Measurements from ENCODE around the gene ANKRD7.

DNA sequence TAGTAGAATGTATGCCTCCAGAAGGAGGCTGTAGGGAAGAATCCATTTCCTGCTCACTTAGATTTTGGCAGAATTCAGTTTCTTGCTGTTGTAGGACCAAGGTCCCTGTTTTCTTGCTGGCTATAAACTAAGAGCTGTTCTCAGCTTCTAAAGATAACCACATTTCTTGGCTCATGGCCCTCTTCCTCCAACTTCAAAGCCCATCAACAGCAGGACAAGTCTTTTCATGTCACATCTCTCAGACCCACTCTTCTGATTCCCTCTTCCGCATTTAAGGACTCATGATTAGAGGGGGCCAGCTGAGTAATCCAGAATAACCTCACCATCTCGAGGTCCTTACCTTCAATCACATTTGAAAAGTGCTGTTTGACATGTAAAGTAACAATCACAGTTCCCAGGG is 48.8 kb upstream of the ANKRD7 start:
- TF ChIP-seq, protein P1, sequence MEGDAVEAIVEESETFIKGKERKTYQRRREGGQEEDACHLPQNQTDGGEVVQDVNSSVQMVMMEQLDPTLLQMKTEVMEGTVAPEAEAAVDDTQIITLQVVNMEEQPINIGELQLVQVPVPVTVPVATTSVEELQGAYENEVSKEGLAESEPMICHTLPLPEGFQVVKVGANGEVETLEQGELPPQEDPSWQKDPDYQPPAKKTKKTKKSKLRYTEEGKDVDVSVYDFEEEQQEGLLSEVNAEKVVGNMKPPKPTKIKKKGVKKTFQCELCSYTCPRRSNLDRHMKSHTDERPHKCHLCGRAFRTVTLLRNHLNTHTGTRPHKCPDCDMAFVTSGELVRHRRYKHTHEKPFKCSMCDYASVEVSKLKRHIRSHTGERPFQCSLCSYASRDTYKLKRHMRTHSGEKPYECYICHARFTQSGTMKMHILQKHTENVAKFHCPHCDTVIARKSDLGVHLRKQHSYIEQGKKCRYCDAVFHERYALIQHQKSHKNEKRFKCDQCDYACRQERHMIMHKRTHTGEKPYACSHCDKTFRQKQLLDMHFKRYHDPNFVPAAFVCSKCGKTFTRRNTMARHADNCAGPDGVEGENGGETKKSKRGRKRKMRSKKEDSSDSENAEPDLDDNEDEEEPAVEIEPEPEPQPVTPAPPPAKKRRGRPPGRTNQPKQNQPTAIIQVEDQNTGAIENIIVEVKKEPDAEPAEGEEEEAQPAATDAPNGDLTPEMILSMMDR (IDR thresholded peaks at IDR 0.05) = no peak
- TF ChIP-seq POLR2A (IDR thresholded peaks at IDR 0.05) (no peak), EP300 (IDR thresholded peaks at IDR 0.05) (no peak), POLR2AphosphoS5 (IDR thresholded peaks at IDR 0.05) (no peak)
